ENCODE measurements around the gene PPP1R12B.
"Not testable (repeated sequence)": the region's sequence is repeated elsewhere in the genome, so short reads cannot be mapped to it uniquely, and the experiment has no call there.

The PPP1R12B gene

GRCh38 chr1:202540014-202540413 lies 191.5 kb downstream of the PPP1R12B start:
- no peak for DNase-seq

- DNase-seq: no peak
Observed at GRCh38 chr1:202540448-202540847, 191.9 kb downstream of the PPP1R12B start.

GRCh38 chr1:202540858-202541257 lies 192.4 kb downstream of the PPP1R12B start:
- DNase-seq: not testable (repeated sequence)

GRCh38 chr1:202542415-202542814 lies 193.9 kb downstream of the PPP1R12B start:
- not testable (repeated sequence) for DNase-seq

GRCh38 chr1:202543537-202543936 lies 195.0 kb downstream of the PPP1R12B start:
- DNase-seq: not testable (repeated sequence)

GRCh38 chr1:202544766-202545449 lies 196.4 kb downstream of the PPP1R12B start:
- not testable (repeated sequence) for DNase-seq

GRCh38 chr1:202545647-202546303 lies 197.3 kb downstream of the PPP1R12B start:
- not testable (repeated sequence) for DNase-seq

GRCh38 chr1:202546377-202546776 lies 197.9 kb downstream of the PPP1R12B start:
- not testable (repeated sequence) for DNase-seq

- not testable (repeated sequence) for DNase-seq
Observed at GRCh38 chr1:202546796-202547195, 198.3 kb downstream of the PPP1R12B start.

- no peak for DNase-seq
Observed at GRCh38 chr1:202547215-202547614, 198.7 kb downstream of the PPP1R12B start.

GRCh38 chr1:202550088-202550487 lies 201.6 kb downstream of the PPP1R12B start:
- DNase-seq: not testable (repeated sequence)

GRCh38 chr1:202551683-202552082 lies 203.2 kb downstream of the PPP1R12B start:
- DNase-seq: no peak

- DNase-seq: not testable (repeated sequence)
Observed at GRCh38 chr1:202552615-202553014, 204.1 kb downstream of the PPP1R12B start.

GRCh38 chr1:202553078-202553477 lies 204.6 kb downstream of the PPP1R12B start:
- DNase-seq: not testable (repeated sequence)

GRCh38 chr1:202553560-202554038 lies 205.1 kb downstream of the PPP1R12B start:
- DNase-seq: no peak

- not testable (repeated sequence) for DNase-seq
Observed at GRCh38 chr1:202554619-202555018, 206.1 kb downstream of the PPP1R12B start.

GRCh38 chr1:202556037-202556436 lies 207.5 kb downstream of the PPP1R12B start:
- DNase-seq: not testable (repeated sequence)

- not testable (repeated sequence) for DNase-seq
Observed at GRCh38 chr1:202557662-202558061, 209.2 kb downstream of the PPP1R12B start.

- no peak for DNase-seq
Observed at GRCh38 chr1:202561240-202561639, 212.7 kb downstream of the PPP1R12B start.

- no peak for DNase-seq
Observed at GRCh38 chr1:202561726-202562443, 213.4 kb downstream of the PPP1R12B start.

GRCh38 chr1:202562444-202563060 lies 214.1 kb downstream of the PPP1R12B start:
- no peak for DNase-seq

- DNase-seq: no peak
Observed at GRCh38 chr1:202563818-202564217, 215.3 kb downstream of the PPP1R12B start.

GRCh38 chr1:202564958-202565495 lies 216.5 kb downstream of the PPP1R12B start:
- DNase-seq: no peak
